ENCODE data around the gene RNF10.
A peak's percentile ranks its signal among the peaks of the same experiment; 100 is the strongest.
"Not testable (repeated sequence)": the region's sequence is repeated elsewhere in the genome, so short reads cannot be mapped to it uniquely, and the experiment has no call there.

Gene RNF10

GRCh38 chr12:120528861-120529525, 5.2 kb upstream of the RNF10 start, which contains the start of gene COQ5:
Gene COQ5 (minus strand): TSS chr12:120529158. CDS start chr12:120529141, 17 bp downstream.
- peak; percentile 74 for DNase-seq (ENCODE audit: low spot score)

- DNase-seq (ENCODE audit: low spot score): peak; percentile 76
These were observed 4.3 kb upstream of the RNF10 start for GRCh38 chr12:120529641-120530417.

- DNase-seq (ENCODE audit: low spot score): not testable (repeated sequence)
These were observed 3.8 kb upstream of the RNF10 start for GRCh38 chr12:120530418-120530761.

GRCh38 chr12:120532701-120533238, 1.4 kb upstream of the RNF10 start:
- DNase-seq (ENCODE audit: low spot score): no peak

GRCh38 chr12:120534703-120535655, 823 bp downstream of the RNF10 start:
- DNase-seq (ENCODE audit: low spot score): peak; percentile 76

GRCh38 chr12:120536064-120536791, 2.1 kb downstream of the RNF10 start:
- DNase-seq (ENCODE audit: low spot score): no peak

- DNase-seq (ENCODE audit: low spot score): no peak
These were observed 3.7 kb downstream of the RNF10 start for GRCh38 chr12:120537856-120538220.

GRCh38 chr12:120538281-120539156, 4.4 kb downstream of the RNF10 start:
- peak; percentile 55 for DNase-seq (ENCODE audit: low spot score)

- DNase-seq (ENCODE audit: low spot score): no peak
These were observed 5.1 kb downstream of the RNF10 start for GRCh38 chr12:120539303-120539702.

- no peak for DNase-seq (ENCODE audit: low spot score)
These were observed 6.3 kb downstream of the RNF10 start for GRCh38 chr12:120540445-120540844.

GRCh38 chr12:120542166-120542565, 8.0 kb downstream of the RNF10 start:
- DNase-seq (ENCODE audit: low spot score): no peak

GRCh38 chr12:120544691-120545090, 10.5 kb downstream of the RNF10 start:
- DNase-seq (ENCODE audit: low spot score): no peak

GRCh38 chr12:120546050-120546386, 11.9 kb downstream of the RNF10 start:
- no peak for DNase-seq (ENCODE audit: low spot score)

- DNase-seq (ENCODE audit: low spot score): no peak
These were observed 20.5 kb downstream of the RNF10 start for GRCh38 chr12:120554678-120555077.

GRCh38 chr12:120557589-120557988, 23.4 kb downstream of the RNF10 start:
- no peak for DNase-seq (ENCODE audit: low spot score)

GRCh38 chr12:120562906-120563305, 28.8 kb downstream of the RNF10 start:
- no peak for DNase-seq (ENCODE audit: low spot score)

- no peak for DNase-seq (ENCODE audit: low spot score)
These were observed 29.3 kb downstream of the RNF10 start for GRCh38 chr12:120563495-120563894.

- no peak for DNase-seq (ENCODE audit: low spot score)
These were observed 37.1 kb downstream of the RNF10 start for GRCh38 chr12:120571299-120571698.

GRCh38 chr12:120573560-120573959, 39.4 kb downstream of the RNF10 start:
- DNase-seq (ENCODE audit: low spot score): no peak

- DNase-seq (ENCODE audit: low spot score): no peak
These were observed 40.0 kb downstream of the RNF10 start for GRCh38 chr12:120574106-120574505.

GRCh38 chr12:120579179-120579578, 45.0 kb downstream of the RNF10 start:
- DNase-seq (ENCODE audit: low spot score): no peak

Measured in SW480 (cell line).